Choroid plexus epithelial cell (primary cell): ENCODE measurements around the gene RERE.

Experiments
- DNase-seq: peaks from one replicate; pipeline ENCODE4 v3.0.0-alpha.2; 2010; ENCODE audit warnings: low read depth
- H3K4me3 ChIP-seq: 2 replicates; pipeline ENCODE4 v1.5.1; 2011; ENCODE audit warnings: low read depth, mild to moderate bottlenecking, control low read depth, low read length, moderate library complexity
- TF ChIP-seq, protein P1 (sequence below): conservative IDR thresholded peaks from 2 replicates; pipeline ENCODE4 v1.5.1; 2011; ENCODE audit warnings: low read depth, mild to moderate bottlenecking, control low read depth, inconsistent platforms, low read length, moderate library complexity

RERE gene

DNA sequence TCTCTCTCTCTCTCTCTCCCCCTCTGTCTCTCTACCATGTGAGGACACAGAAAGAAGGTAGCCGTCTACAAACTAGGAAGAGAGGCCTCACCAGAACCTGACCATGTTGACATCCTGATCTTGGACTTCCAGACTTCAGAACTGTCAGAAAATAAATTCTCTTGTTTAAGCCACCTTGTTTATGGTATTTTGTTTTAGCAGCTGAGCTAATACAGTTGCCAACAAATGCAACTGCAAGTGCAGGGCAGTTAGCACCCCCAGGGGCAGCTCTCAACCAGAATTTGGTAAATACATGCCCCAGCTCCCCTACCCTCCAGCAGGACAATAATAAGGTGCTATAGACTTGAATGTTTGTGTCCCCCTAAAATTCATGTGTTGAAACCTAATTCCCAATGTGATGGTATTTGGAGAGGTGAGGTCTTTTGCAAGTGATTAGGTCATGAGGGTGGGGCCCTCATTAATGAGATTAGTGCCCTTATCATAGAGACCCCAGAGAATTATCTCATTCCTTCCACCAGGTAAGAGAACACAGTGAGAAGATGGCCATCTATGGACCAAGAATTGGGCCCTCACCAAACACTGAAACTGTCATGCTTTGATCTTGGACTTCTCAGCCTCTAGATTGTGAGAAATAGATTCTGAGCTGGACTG, 506.2 kb downstream of the RERE start:
- DNase-seq = no peak
- H3K4me3 ChIP-seq = no peak overlapping the region
- TF ChIP-seq, protein P1, sequence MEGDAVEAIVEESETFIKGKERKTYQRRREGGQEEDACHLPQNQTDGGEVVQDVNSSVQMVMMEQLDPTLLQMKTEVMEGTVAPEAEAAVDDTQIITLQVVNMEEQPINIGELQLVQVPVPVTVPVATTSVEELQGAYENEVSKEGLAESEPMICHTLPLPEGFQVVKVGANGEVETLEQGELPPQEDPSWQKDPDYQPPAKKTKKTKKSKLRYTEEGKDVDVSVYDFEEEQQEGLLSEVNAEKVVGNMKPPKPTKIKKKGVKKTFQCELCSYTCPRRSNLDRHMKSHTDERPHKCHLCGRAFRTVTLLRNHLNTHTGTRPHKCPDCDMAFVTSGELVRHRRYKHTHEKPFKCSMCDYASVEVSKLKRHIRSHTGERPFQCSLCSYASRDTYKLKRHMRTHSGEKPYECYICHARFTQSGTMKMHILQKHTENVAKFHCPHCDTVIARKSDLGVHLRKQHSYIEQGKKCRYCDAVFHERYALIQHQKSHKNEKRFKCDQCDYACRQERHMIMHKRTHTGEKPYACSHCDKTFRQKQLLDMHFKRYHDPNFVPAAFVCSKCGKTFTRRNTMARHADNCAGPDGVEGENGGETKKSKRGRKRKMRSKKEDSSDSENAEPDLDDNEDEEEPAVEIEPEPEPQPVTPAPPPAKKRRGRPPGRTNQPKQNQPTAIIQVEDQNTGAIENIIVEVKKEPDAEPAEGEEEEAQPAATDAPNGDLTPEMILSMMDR = no peak

DNA sequence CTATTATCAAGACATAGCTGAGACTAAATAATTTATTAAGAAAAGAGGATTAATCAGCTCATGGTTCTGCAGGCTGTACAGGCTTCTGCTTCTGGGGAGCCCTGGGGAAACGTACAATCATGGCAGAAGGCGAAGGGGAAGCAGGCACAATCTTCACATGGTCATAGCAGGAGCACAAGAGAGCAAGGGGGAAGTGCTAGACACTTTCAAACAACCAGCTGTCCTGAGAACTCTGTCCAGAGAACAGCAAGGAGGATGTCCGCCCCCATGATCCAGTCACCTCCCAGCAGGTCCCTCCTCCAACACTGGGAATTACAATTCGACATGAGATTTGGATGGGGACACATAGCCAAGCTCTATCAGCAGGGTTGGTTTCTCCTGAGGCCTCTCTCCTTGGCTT, 509.8 kb downstream of the RERE start:
- H3K4me3 ChIP-seq = no peak overlapping the region
- TF ChIP-seq, protein P1 = no peak
- DNase-seq = no peak

DNA sequence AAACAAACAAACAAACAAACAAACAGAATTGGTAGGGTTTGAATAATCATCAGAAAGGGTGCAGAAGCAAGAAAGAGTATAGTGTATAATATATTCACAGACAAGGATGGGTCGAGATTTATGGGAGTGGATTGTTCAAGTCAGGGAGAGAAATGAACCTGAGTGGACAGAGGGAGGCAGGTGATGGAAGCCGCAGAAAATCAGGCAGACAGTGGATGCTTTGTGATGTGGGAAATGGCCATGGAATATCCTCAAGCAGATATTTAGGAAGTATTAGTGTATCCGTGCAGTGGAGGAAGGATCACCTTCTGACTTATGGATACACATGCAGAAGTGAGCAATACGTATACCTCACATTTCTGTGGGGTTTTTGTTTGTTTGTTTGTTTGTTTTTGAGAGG, 513.6 kb downstream of the RERE start:
- H3K4me3 ChIP-seq = no peak overlapping the region
- no peak for DNase-seq
- TF ChIP-seq, protein P1 = no peak

DNA sequence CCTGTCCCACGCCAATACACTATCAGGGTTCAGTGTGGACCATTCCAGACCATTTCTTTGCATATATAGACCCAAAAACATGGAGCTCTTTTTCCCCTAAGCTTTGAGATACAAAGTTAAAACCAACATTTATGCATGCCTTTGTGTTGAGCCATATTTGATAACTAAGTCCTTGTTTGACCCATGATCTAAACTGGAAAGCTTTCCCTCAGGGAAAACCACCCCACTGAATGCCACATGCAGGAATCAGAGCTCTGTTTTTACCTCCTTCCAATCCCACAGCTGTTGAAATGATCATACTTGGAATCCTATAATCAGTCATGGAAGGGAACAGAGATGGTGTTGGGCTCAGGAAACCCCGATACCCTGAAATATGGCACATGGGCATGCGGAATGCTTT, 514.3 kb downstream of the RERE start:
- no peak for DNase-seq
- H3K4me3 ChIP-seq = no peak overlapping the region
- TF ChIP-seq, protein P1 = no peak
